Midbrain (tissue), 1 donor: ENCODE results near the gene DLL3.

Source experiments
- DNase-seq: peaks from one replicate; lab custom pipeline; 2025; lab: John Stamatoyannopoulos, UW

DLL3 gene

DNA sequence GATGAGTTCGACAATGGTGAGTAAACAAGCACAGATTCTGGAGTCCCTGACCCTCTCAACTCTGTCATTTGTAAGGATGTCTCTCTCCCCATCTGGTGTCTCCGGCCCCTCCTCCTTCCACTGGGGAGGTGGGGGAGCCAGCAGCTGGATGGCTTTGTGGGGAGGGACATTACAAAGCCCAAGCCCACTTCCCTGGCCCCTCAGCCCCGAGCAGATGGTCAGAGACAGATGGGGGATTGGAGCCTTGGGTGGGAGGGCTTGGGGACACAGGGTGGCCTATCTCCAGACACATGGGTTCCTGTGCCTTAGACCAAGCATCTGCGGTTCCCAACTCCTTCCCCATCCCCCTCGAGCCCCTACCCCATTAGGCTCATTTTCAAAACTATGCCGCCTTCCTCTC is 15.6 kb upstream of the DLL3 start:
- DNase-seq = no peak

DNA sequence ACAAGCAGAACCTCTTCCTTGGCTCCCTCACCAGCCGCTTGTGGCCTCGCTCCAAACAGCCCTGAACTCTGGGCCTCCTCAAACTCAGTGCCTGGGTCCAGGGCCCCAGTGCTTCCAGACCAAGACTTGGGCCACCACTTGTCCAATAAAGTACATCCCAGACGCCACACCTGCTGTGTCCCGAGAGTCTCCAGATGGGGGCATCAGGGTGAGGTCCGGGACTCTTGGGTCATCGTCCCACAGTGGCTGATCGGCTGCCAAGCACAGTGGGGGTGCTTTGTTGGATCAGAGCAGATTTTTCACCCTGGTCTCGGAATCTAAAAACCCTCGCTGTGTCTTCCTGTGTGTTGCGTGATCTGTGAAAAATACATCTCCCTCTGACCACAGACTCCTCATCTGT is 9.0 kb upstream of the DLL3 start:
- no peak for DNase-seq

DNA sequence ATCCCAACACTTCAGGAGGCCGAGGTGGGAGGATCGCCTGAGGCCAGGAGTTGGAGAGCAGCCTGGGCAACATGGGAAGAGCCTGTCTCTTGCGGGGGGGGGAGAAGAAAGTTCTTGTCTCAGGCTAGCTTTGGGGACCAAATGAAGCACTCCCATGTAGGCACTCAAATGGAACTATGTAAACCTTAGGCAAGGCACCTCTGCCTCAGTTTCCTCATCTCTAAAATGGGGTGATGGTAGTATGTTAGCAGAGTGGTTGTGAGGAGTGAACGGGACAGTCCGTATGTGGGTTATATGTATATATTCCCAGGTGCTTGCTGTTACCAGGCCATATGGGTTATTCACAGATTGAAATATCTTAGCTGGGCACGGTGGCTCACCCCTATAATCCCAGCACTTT is 6.5 kb upstream of the DLL3 start:
- DNase-seq = no peak

DNA sequence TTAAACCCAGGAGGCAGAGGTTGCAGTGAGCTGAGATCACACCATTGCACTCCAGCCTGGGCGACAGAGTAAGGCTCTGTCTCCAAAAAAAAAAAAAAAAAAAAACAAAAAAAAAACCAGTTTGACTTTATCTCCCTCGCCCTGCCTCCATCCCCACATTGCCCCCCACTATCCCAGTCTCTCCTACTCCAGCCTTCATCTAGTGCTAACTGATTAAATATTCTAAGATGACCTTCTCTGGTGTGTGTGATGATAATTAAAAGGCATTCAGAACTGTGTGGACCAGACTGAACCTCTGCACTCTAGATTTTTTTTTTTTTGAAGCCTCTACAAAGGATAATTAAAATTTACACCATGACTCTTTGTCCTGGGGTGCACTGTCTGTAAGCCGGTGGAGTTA is 6.0 kb upstream of the DLL3 start:
- no peak for DNase-seq

DNA sequence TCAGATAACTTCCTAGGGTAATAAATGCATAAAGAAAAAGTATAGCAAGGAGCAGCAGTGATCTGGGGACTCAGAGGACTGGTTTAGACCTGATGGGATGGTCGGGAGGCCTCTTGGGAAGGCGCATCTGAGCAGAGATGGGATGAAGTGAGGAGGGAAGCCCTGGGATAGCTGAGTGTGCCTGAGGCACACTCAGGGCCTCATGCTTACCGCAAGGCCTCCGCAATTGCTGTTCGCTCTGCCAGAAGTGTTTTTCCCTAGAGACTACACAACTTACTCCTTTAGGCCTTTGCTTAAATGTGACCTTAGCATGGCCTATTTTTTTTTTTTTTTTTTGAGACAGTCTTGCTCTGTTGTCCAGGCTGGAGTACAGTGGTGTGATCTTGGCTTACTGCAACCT is 4.1 kb upstream of the DLL3 start:
- DNase-seq = no peak

DNA sequence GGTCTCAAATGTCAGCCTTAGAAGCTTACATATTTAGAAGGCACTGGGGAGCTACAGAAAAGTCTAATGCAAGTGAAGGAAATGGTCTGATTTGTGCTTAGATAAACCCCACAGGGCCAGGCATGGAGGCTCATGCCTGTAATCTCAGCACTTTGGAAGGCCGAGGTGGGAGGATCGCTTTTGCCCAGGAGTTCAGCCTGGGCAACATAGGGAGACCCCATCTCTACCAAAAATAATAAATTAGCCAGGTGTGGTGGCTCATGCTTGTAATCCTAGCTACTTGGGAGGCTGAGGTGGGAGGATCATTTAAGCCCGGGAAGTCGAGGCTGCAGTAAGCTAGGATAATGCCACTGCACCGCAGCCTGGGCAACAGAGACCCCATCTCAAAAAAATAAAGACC is 2.7 kb upstream of the DLL3 start:
- no peak for DNase-seq

DNA sequence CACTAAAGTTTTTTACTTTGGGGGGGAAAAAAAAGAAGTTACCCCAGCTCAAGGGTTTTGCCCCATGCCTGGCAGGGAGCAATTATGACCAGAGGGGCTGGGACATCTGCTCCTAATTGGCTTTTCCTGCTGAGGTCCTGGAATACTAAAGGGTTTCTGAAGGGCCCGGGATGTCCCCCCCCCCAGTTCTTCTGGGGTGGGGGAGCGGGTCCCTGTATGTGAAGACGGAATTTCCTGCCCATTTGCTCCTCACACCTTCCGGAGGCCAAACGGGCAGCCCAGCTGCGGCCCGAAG is 1.1 kb upstream of the DLL3 start:
- DNase-seq = no peak

DNA sequence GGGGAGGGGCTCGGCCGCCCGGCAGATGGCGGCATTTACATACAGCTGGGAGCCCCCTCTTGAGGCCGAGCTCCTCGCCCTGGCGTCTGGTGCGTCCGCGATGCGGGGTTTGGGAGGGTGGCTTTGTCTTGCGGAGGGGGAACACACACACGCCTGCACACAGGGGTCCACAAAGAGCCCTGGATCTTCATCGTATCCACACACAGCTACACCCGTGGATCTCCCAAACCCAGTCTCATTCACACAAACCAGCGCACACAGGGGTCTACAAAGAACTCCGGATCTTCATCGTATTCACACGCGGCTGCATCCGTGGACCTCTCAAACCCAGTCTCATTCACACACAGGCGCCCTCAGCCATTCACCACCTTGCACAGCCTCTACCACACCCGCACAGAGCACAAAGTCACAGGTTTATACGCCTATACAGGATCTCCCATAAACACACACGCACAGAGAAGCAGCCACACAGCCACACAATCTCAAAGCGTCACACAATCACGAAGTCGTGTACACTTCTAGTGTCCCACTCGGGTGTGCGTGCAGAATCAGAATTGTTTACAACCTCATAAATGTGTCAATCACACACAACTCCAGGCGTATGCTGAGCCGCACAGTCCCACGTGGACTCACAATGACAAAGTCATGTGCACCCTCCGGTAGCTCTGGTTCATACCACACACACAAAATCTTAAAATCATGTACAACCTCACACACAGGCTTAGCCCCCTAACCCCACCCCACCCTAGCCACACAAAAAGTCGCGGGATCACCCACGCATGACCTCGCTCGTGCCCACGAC is 550 bp upstream of the DLL3 start:
- DNase-seq = peak; percentile 49

DNA sequence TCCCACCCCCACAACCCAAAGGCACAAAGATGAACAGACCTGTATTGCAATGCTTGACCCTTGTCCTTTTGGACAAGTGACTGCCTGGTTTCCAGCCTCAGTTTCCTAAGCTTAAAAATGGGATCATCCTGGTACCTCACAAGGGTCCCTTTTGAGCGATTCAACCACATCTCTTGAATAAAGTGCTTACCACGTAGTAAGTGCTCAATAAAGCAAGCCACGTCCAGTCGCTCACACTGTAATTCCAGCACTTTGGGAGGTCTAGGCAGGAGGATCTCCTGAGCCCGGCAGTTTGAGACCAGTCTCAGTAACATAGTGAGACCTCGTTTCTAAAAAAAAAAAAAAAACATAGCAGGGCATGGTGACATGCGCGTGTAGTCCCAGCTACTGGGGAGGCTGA is 1.2 kb downstream of the DLL3 start:
- no peak for DNase-seq

DNA sequence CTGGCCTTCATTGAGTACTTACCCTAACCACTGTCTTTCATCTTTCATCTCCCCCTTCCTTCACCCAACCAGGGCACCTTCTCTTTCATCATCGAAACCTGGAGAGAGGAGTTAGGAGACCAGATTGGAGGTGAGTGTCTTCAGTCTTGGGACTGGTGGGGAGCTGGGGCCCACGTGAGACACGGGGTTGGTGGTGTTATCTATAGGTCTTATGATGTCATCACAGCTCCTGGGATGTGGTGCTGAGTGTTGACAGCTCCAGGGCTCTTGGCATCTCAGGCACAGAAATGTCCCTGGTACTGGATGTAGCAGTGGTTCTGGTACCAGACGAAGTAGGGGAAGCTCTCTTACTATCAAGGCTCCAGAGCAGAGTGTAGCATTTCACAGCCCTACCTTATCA is 1.8 kb downstream of the DLL3 start:
- no peak for DNase-seq

DNA sequence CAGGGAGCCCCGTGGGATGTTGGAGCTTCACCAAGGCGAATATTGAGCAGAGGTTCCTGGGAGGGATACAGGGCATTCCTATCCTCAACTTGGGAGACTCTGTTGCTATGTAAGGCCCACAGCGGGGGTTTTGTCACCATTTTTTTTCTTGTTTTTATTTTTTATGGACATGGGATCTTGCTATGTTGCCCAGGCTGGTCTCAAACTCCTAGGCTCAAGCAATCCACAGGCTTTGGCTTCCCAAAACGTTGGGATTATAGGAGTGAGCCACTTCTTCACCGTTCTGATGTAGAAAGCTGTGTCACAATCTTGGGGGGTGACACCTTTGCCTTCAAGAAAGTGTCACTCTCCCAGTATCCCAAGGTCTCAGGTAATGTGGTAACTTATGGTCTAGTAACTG is 2.6 kb downstream of the DLL3 start:
- DNase-seq = no peak

DNA sequence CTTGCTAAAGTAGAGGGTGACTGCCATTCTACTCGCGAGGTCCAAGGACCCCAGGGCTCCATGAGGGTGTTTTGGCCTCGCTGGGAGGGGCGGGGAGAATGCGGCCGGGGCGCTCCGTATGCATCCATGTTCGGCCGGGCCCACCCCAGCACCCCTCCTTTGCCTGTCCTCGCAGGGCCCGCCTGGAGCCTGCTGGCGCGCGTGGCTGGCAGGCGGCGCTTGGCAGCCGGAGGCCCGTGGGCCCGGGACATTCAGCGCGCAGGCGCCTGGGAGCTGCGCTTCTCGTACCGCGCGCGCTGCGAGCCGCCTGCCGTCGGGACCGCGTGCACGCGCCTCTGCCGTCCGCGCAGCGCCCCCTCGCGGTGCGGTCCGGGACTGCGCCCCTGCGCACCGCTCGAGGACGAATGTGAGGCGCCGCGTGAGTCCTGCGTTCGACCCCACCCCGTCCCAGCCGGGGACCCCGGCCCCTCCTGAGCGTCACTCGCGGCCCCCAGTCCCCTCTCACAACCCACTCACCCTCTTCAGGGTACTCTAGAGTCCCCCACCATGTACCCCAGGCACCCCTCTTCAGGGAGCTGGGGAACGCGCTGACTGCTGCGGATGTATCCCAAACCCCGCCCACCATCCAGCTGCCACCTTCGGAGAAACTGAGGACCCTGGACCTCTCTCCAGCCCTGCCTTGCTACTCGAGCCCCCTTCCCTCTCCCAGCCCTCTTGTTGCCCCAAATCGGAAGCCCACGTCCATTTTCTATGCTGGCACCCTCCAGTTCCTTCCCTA is 4.1 kb downstream of the DLL3 start:
- DNase-seq = peak; percentile 10

DNA sequence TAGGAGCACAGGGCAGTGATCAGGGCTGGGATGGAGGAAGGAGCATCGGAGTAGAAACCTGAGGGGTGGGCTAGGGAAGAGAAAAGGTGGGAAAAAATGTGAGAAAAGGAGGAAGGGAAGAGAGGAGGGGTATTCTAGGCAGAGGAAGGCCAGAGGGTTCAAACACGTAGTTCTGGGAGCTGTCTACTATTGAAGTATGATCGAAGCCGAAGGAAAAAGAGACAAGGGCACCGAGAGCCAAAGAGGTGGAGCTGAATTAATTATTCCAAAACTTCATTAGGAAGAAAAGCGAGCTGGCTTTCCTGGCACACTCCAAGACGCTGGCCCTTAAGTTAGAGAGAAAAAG is 7.8 kb downstream of the DLL3 start:
- no peak for DNase-seq

DNA sequence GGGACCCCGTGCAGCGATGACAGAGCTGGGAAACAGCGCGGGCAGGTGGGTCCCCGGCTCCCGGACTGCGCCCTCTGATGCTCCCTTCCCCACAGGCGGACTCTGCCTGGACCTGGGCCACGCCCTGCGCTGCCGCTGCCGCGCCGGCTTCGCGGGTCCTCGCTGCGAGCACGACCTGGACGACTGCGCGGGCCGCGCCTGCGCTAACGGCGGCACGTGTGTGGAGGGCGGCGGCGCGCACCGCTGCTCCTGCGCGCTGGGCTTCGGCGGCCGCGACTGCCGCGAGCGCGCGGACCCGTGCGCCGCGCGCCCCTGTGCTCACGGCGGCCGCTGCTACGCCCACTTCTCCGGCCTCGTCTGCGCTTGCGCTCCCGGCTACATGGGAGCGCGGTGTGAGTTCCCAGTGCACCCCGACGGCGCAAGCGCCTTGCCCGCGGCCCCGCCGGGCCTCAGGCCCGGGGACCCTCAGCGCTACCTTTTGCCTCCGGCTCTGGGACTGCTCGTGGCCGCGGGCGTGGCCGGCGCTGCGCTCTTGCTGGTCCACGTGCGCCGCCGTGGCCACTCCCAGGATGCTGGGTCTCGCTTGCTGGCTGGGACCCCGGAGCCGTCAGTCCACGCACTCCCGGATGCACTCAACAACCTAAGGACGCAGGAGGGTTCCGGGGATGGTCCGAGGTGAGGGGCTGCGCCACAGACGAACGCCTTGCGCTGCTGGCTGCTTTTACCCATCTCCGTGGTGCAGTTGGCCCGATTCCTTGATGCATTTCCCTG is 8.4 kb downstream of the DLL3 start:
- DNase-seq = no peak

DNA sequence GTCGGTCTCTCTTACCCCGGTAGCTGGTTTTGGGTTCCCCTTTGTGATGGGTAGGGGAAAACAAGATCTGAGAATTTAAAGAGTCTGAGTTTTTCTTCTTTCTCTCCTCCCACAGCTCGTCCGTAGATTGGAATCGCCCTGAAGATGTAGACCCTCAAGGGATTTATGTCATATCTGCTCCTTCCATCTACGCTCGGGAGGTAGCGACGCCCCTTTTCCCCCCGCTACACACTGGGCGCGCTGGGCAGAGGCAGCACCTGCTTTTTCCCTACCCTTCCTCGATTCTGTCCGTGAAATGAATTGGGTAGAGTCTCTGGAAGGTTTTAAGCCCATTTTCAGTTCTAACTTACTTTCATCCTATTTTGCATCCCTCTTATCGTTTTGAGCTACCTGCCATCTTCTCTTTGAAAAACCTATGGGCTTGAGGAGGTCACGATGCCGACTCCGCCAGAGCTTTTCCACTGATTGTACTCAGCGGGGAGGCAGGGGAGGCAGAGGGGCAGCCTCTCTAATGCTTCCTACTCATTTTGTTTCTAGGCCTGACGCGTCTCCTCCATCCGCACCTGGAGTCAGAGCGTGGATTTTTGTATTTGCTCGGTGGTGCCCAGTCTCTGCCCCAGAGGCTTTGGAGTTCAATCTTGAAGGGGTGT is 9.1 kb downstream of the DLL3 start:
- DNase-seq = no peak

DNA sequence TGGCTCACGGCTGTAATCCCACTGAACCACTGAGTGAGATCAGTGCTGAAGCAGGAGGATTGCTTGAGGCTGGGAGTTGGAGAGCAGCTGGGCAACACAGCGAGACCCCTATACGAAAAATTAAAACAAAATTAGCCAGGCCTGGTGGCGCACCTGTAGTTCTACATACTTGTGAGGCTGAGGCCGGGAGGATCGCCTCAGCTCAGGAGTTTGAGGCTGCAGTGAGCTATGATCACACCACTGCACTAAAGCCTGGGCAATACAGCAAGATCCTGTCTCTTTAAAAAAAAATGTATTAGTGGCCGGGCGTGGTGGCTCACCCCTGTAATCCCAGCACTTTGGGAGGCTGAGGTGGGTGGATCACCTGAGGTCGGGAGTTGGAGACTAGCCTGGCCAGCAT is 9.9 kb downstream of the DLL3 start:
- no peak for DNase-seq

DNA sequence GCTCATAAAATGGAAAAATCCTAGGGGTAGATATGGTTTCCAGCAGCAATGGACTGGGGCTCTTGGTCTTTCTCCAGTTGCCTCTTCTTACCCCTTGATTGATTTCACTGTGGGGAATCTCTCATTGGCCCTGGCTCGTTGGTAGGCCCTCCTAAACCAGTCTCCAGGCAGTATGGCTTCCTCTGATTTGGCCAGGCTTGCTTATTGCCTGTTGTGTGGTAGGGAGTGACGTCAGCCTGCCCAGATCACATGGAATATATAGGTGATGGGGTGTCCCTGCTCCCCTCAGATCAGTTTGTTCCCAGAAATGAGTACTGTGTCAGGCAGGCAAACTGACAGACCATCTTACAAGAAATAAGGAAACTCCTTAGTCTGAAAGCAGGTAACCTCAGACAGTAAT is 10.5 kb downstream of the DLL3 start:
- DNase-seq = no peak

DNA sequence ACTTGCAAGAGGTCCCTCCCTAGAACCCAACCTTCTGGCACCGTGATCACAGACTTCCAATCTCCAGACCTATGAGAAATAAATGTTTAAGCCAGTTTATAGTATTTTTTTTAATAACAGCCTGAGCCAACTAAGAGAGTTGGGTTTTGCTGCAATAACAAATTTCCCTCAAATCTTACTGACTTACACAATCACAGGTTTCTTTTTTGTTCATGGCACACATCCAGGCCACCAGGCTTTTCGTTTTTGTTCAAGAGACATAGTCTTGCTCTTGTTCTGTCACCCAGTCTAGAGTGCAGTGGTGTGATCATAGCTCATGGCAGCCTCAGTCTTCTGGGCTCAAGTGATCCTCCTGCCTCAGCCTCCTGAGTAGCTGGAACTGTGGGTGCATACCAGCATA is 14.2 kb downstream of the DLL3 start:
- no peak for DNase-seq

DNA sequence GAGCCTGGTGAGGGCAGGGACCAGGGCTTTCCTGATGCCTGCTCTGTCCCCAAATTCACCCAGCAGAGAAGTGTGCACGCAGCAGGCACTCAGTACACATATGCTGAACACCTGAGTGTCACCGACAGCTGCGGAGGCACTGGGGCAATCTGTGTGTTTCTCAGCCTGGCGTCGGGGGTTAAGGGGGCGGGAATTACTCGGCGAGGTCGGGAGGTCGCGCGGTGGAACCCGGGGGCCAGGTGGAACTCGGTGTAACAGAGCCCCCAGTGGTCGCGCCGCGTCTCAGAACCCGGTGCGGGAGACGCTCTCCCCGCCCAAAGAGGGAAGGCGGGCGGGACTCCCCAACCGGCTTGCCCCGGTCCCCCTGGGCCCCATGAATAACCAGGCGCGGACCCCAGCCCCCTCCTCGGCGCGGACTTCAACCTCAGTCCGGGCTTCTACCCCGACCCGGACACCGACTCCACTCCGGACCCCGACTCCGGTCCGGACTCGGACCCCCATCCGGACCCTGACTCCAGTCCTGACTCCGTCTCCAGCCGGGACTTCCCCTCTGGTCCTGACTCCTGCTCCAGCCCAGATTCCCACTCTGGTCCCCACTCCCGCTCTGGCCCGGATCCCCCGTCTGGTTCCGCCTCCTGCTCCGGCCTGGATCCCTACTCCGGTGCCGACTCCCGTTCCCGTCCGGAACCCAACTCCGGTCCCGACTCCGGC is 16.2 kb downstream of the DLL3 start, which contains the start of gene SELENOV:
Gene SELENOV (plus strand): TSS at position 300 of the 711 bp plus-strand sequence. CDS start 74 bp downstream, at position 374.
- no peak for DNase-seq

DNA sequence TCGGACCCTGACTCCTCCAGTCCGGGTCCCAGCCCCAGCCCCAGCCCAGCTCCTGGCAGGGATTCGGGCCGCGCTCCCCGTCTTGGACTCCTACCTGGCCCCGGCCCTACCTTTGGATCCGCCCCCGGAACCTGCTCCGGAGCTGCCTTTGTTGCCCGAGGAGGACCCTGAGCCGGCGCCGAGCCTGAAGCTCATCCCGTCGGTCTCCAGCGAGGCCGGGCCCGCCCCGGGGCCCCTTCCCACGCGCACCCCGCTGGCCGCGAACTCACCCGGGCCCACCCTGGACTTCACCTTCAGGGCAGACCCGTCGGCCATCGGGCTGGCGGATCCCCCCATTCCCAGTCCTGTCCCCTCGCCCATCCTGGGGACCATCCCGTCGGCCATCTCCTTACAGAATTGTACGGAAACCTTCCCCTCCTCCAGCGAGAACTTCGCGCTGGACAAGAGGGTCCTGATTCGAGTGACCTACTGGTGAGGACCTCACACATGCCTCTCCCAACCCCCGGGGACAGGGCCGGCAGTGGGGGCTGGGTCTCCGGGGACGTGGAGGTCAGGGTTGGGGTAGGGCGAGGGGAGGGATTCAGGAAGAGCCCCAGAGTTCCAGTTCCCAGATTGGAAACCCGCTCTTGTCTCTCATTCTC is 16.9 kb downstream of the DLL3 start:
- no peak for DNase-seq

DNA sequence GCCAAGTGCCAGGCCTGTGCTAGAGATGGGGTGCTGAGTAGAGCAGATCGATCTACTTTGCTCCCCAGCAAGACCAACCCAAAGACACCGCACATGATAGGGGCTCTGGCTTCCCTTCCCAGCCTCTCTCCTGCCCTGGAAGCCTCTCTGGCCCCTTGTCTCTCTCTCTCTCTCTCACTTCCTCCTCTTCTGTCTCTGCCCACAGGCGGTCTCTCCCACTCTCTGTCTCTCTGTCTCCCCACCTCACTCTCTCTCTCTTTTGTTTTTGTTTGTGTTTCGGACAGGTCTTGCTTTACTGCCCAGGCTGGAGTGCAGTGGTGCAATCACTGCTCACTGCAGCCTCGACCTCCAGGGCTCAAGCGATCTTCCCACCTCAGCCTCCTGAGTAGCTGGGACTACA is 17.5 kb downstream of the DLL3 start:
- DNase-seq = no peak
